ENCODE data around the gene RAPGEF6.
A peak's percentile ranks its signal among the peaks of the same experiment; 100 is the strongest.
"Not testable (repeated sequence)": the region's sequence is repeated elsewhere in the genome, so short reads cannot be mapped to it uniquely, and the experiment has no call there.

Gene RAPGEF6

GRCh38 chr5:131634996-131635683 is at the start of gene RAPGEF6:
Gene RAPGEF6, minus strand, starts transcription at chr5:131635229. Its CDS starts 199 bp downstream, at chr5:131635030.
- ATAC-seq (replicated peaks; ENCODE audit: extremely low read depth, poor library complexity, severe bottlenecking) (peak; percentile 91), DNase-seq (ENCODE audit: low spot score in 2 of 2) (peak; percentile 84 to 97)
- no peaks in the 10 kb centered on the region for H3K27me3 Mint-ChIP-seq
- H3K36me3 Mint-ChIP-seq (ENCODE audit: insufficient read depth), result peaks cover 17% of the 10 kb centered on the region
- H3K27ac Mint-ChIP-seq (ENCODE audit: low read depth), result peak within 1 kb of the TSS; percentile 96
- no peak within 1 kb of the TSS for H3K4me3 Mint-ChIP-seq
- H3K4me1 Mint-ChIP-seq, result peaks cover 28% of the 10 kb centered on the region
- no peaks in the 10 kb centered on the region for H3K9me3 Mint-ChIP-seq

GRCh38 chr5:131684595-131684994 is 49.6 kb upstream of the RAPGEF6 start:
- Mint-ChIP-seq H3K27ac (ENCODE audit: low read depth) (no peak overlapping the region), H3K4me3 (no peak overlapping the region), H3K9me3 (no peaks in the 10 kb centered on the region), H3K4me1 (no peaks in the 10 kb centered on the region), H3K27me3 (no peaks in the 10 kb centered on the region), H3K36me3 (ENCODE audit: insufficient read depth) (peaks cover 12% of the 10 kb centered on the region)
- ATAC-seq (replicated peaks; ENCODE audit: extremely low read depth, poor library complexity, severe bottlenecking) (no peak), DNase-seq (ENCODE audit: low spot score in 2 of 2) (no peak)

GRCh38 chr5:131684051-131684450 is 49.0 kb upstream of the RAPGEF6 start:
- ATAC-seq (replicated peaks; ENCODE audit: extremely low read depth, poor library complexity, severe bottlenecking) (no peak), DNase-seq (ENCODE audit: low spot score in 2 of 2) (no peak)
- Mint-ChIP-seq H3K4me3 (no peak overlapping the region), H3K27ac (ENCODE audit: low read depth) (no peak overlapping the region), H3K36me3 (ENCODE audit: insufficient read depth) (peaks cover 9% of the 10 kb centered on the region), H3K27me3 (no peaks in the 10 kb centered on the region), H3K9me3 (no peaks in the 10 kb centered on the region), H3K4me1 (no peaks in the 10 kb centered on the region)

- no peak overlapping the region for H3K4me3 Mint-ChIP-seq
- H3K9me3 Mint-ChIP-seq, result no peaks in the 10 kb centered on the region
- no peak for DNase-seq (ENCODE audit: low spot score in 2 of 2)
- H3K27me3 Mint-ChIP-seq, result no peaks in the 10 kb centered on the region
- peaks cover 9% of the 10 kb centered on the region for H3K36me3 Mint-ChIP-seq (ENCODE audit: insufficient read depth)
- no peaks in the 10 kb centered on the region for H3K4me1 Mint-ChIP-seq
- no peak for ATAC-seq (replicated peaks; ENCODE audit: extremely low read depth, poor library complexity, severe bottlenecking)
- peak overlapping the region; percentile 32 for H3K27ac Mint-ChIP-seq (ENCODE audit: low read depth)
Observed at GRCh38 chr5:131682826-131683225, 47.8 kb upstream of the RAPGEF6 start.

GRCh38 chr5:131682175-131682574 is 47.1 kb upstream of the RAPGEF6 start:
- H3K9me3 Mint-ChIP-seq, result no peaks in the 10 kb centered on the region
- DNase-seq (ENCODE audit: low spot score in 2 of 2) (no peak), ATAC-seq (replicated peaks; ENCODE audit: extremely low read depth, poor library complexity, severe bottlenecking) (no peak)
- H3K27me3 Mint-ChIP-seq, result no peaks in the 10 kb centered on the region
- no peaks in the 10 kb centered on the region for H3K4me1 Mint-ChIP-seq
- H3K27ac Mint-ChIP-seq (ENCODE audit: low read depth), result no peak overlapping the region
- no peak overlapping the region for H3K4me3 Mint-ChIP-seq
- peaks cover 12% of the 10 kb centered on the region for H3K36me3 Mint-ChIP-seq (ENCODE audit: insufficient read depth)

- no peaks in the 10 kb centered on the region for H3K4me1 Mint-ChIP-seq
- no peak overlapping the region for H3K27ac Mint-ChIP-seq (ENCODE audit: low read depth)
- H3K27me3 Mint-ChIP-seq, result no peaks in the 10 kb centered on the region
- no peak overlapping the region for H3K4me3 Mint-ChIP-seq
- ATAC-seq (replicated peaks; ENCODE audit: extremely low read depth, poor library complexity, severe bottlenecking) (no peak), DNase-seq (ENCODE audit: low spot score in 2 of 2) (no peak)
- peaks cover 16% of the 10 kb centered on the region for H3K36me3 Mint-ChIP-seq (ENCODE audit: insufficient read depth)
- H3K9me3 Mint-ChIP-seq, result no peaks in the 10 kb centered on the region
Observed at GRCh38 chr5:131679911-131680310, 44.9 kb upstream of the RAPGEF6 start.

GRCh38 chr5:131678273-131678672 is 43.2 kb upstream of the RAPGEF6 start:
- peaks cover 20% of the 10 kb centered on the region for H3K36me3 Mint-ChIP-seq (ENCODE audit: insufficient read depth)
- H3K4me1 Mint-ChIP-seq; H3K27me3 Mint-ChIP-seq; ATAC-seq (replicated peaks; ENCODE audit: extremely low read depth, poor library complexity, severe bottlenecking); H3K9me3 Mint-ChIP-seq; DNase-seq (ENCODE audit: low spot score in 2 of 2); H3K4me3 Mint-ChIP-seq; H3K27ac Mint-ChIP-seq (ENCODE audit: low read depth): not testable (repeated sequence)

GRCh38 chr5:131677115-131677514 is 42.1 kb upstream of the RAPGEF6 start:
- H3K27me3 Mint-ChIP-seq, result no peaks in the 10 kb centered on the region
- peaks cover 20% of the 10 kb centered on the region for H3K36me3 Mint-ChIP-seq (ENCODE audit: insufficient read depth)
- H3K9me3 Mint-ChIP-seq, result no peaks in the 10 kb centered on the region
- ATAC-seq (replicated peaks; ENCODE audit: extremely low read depth, poor library complexity, severe bottlenecking) (no peak), DNase-seq (ENCODE audit: low spot score in 2 of 2) (no peak)
- no peak overlapping the region for H3K27ac Mint-ChIP-seq (ENCODE audit: low read depth)
- H3K4me1 Mint-ChIP-seq, result no peaks in the 10 kb centered on the region
- no peak overlapping the region for H3K4me3 Mint-ChIP-seq

GRCh38 chr5:131672776-131673175 is 37.7 kb upstream of the RAPGEF6 start:
- Mint-ChIP-seq H3K27me3 (no peaks in the 10 kb centered on the region), H3K4me3 (no peak overlapping the region), H3K9me3 (no peaks in the 10 kb centered on the region), H3K36me3 (ENCODE audit: insufficient read depth) (peaks cover 31% of the 10 kb centered on the region), H3K27ac (ENCODE audit: low read depth) (no peak overlapping the region), H3K4me1 (no peaks in the 10 kb centered on the region)
- DNase-seq (ENCODE audit: low spot score in 2 of 2) (no peak), ATAC-seq (replicated peaks; ENCODE audit: extremely low read depth, poor library complexity, severe bottlenecking) (no peak)

GRCh38 chr5:131671994-131672655 is 37.1 kb upstream of the RAPGEF6 start:
- DNase-seq (ENCODE audit: low spot score in 2 of 2), result no peak
- H3K27ac Mint-ChIP-seq (ENCODE audit: low read depth), result peak overlapping the region; percentile 52

GRCh38 chr5:131671409-131671808 is 36.4 kb upstream of the RAPGEF6 start:
- H3K4me3 Mint-ChIP-seq, result no peak overlapping the region
- DNase-seq (ENCODE audit: low spot score in 2 of 2), result no peak
- H3K36me3 Mint-ChIP-seq (ENCODE audit: insufficient read depth), result peaks cover 24% of the 10 kb centered on the region
- no peak for ATAC-seq (replicated peaks; ENCODE audit: extremely low read depth, poor library complexity, severe bottlenecking)
- H3K27ac Mint-ChIP-seq (ENCODE audit: low read depth), result peak overlapping the region; percentile 52
- H3K4me1 Mint-ChIP-seq, result no peaks in the 10 kb centered on the region
- H3K9me3 Mint-ChIP-seq, result no peaks in the 10 kb centered on the region
- no peaks in the 10 kb centered on the region for H3K27me3 Mint-ChIP-seq

More at GRCh38 chr5:131671994-131672655, 37.1 kb upstream of the RAPGEF6 start:
- Mint-ChIP-seq H3K9me3 (no peaks in the 10 kb centered on the region), H3K27me3 (no peaks in the 10 kb centered on the region), H3K36me3 (ENCODE audit: insufficient read depth) (peaks cover 26% of the 10 kb centered on the region), H3K4me3 (no peak overlapping the region), H3K4me1 (no peaks in the 10 kb centered on the region)
- no peak for ATAC-seq (replicated peaks; ENCODE audit: extremely low read depth, poor library complexity, severe bottlenecking)

GRCh38 chr5:131664929-131665328 is 29.9 kb upstream of the RAPGEF6 start:
- Mint-ChIP-seq H3K27me3 (no peaks in the 10 kb centered on the region), H3K4me3 (no peak overlapping the region)

GRCh38 chr5:131661933-131662332 is 26.9 kb upstream of the RAPGEF6 start:
- Mint-ChIP-seq H3K36me3 (ENCODE audit: insufficient read depth) (peaks cover 14% of the 10 kb centered on the region), H3K4me3 (no peak overlapping the region), H3K4me1 (peaks cover 5% of the 10 kb centered on the region), H3K9me3 (peaks cover 9% of the 10 kb centered on the region), H3K27me3 (no peaks in the 10 kb centered on the region), H3K27ac (ENCODE audit: low read depth) (no peak overlapping the region)
- DNase-seq (ENCODE audit: low spot score in 2 of 2), result no peak
- no peak for ATAC-seq (replicated peaks; ENCODE audit: extremely low read depth, poor library complexity, severe bottlenecking)

More at GRCh38 chr5:131664929-131665328, 29.9 kb upstream of the RAPGEF6 start:
- ATAC-seq (replicated peaks; ENCODE audit: extremely low read depth, poor library complexity, severe bottlenecking) (no peak), DNase-seq (ENCODE audit: low spot score in 2 of 2) (no peak)
- Mint-ChIP-seq H3K36me3 (ENCODE audit: insufficient read depth) (peaks cover 19% of the 10 kb centered on the region), H3K4me1 (peaks cover 5% of the 10 kb centered on the region), H3K27ac (ENCODE audit: low read depth) (no peak overlapping the region), H3K9me3 (no peaks in the 10 kb centered on the region)
